ENCODE results near the gene ARHGEF7.
"Not testable (repeated sequence)": the region's sequence is repeated elsewhere in the genome, so short reads cannot be mapped to it uniquely, and the experiment has no call there.

The ARHGEF7 gene

GRCh38 chr13:111082240-111082639 is 32.9 kb upstream of the ARHGEF7 start:
- Histone ChIP-seq H3K27ac (ENCODE audit: insufficient read depth, low read depth, low read length, poor library complexity, severe bottlenecking) (no peak overlapping the region), H3K9me3 (ENCODE audit: control insufficient read depth, low read length) (no peaks in the 10 kb centered on the region), H3K4me1 (ENCODE audit: control insufficient read depth, insufficient read depth, low read length) (no peaks in the 10 kb centered on the region), H3K4me3 (ENCODE audit: insufficient read depth, low read depth, low read length) (no peak overlapping the region), H3K36me3 (ENCODE audit: control insufficient read depth, insufficient read depth, low read length) (no peaks in the 10 kb centered on the region), H3K27me3 (ENCODE audit: control insufficient read depth, insufficient read depth, low read length, poor library complexity, severe bottlenecking) (no peaks in the 10 kb centered on the region)
- 76 to 82% methylated on average over 4 of the region's 4 CpGs for WGBS, 2 experiments

GRCh38 chr13:111082769-111083168 is 32.3 kb upstream of the ARHGEF7 start:
- not testable (repeated sequence) for H3K27ac ChIP-seq (ENCODE audit: insufficient read depth, low read depth, low read length, poor library complexity, severe bottlenecking); H3K4me3 ChIP-seq (ENCODE audit: insufficient read depth, low read depth, low read length); H3K4me1 ChIP-seq (ENCODE audit: control insufficient read depth, insufficient read depth, low read length); H3K36me3 ChIP-seq (ENCODE audit: control insufficient read depth, insufficient read depth, low read length); H3K27me3 ChIP-seq (ENCODE audit: control insufficient read depth, insufficient read depth, low read length, poor library complexity, severe bottlenecking); H3K9me3 ChIP-seq (ENCODE audit: control insufficient read depth, low read length)
- WGBS, 2 experiments: 93 to 94% methylated on average over 14 of the region's 14 CpGs

GRCh38 chr13:111083693-111084092 is 31.4 kb upstream of the ARHGEF7 start:
- H3K4me1 ChIP-seq (ENCODE audit: control insufficient read depth, insufficient read depth, low read length); H3K27ac ChIP-seq (ENCODE audit: insufficient read depth, low read depth, low read length, poor library complexity, severe bottlenecking); H3K36me3 ChIP-seq (ENCODE audit: control insufficient read depth, insufficient read depth, low read length); H3K27me3 ChIP-seq (ENCODE audit: control insufficient read depth, insufficient read depth, low read length, poor library complexity, severe bottlenecking); H3K9me3 ChIP-seq (ENCODE audit: control insufficient read depth, low read length); H3K4me3 ChIP-seq (ENCODE audit: insufficient read depth, low read depth, low read length): not testable (repeated sequence)
- WGBS, 2 experiments: 95 to 96% methylated on average over 7 to 14 of the region's 25 CpGs

GRCh38 chr13:111090169-111090568 is 24.9 kb upstream of the ARHGEF7 start:
- whole genome bisulfite sequencing, 2 experiments: 93 to 94% methylated on average over 6 of the region's 7 CpGs
- no peak overlapping the region for H3K27ac ChIP-seq (ENCODE audit: insufficient read depth, low read depth, low read length, poor library complexity, severe bottlenecking)
- H3K4me1 ChIP-seq (ENCODE audit: control insufficient read depth, insufficient read depth, low read length): no peaks in the 10 kb centered on the region
- H3K9me3 ChIP-seq (ENCODE audit: control insufficient read depth, low read length): no peaks in the 10 kb centered on the region
- H3K27me3 ChIP-seq (ENCODE audit: control insufficient read depth, insufficient read depth, low read length, poor library complexity, severe bottlenecking): no peaks in the 10 kb centered on the region
- no peaks in the 10 kb centered on the region for H3K36me3 ChIP-seq (ENCODE audit: control insufficient read depth, insufficient read depth, low read length)
- H3K4me3 ChIP-seq (ENCODE audit: insufficient read depth, low read depth, low read length): no peak overlapping the region

- Histone ChIP-seq H3K27ac (ENCODE audit: insufficient read depth, low read depth, low read length, poor library complexity, severe bottlenecking) (no peak overlapping the region), H3K9me3 (ENCODE audit: control insufficient read depth, low read length) (no peaks in the 10 kb centered on the region), H3K4me1 (ENCODE audit: control insufficient read depth, insufficient read depth, low read length) (no peaks in the 10 kb centered on the region), H3K4me3 (ENCODE audit: insufficient read depth, low read depth, low read length) (no peak overlapping the region), H3K36me3 (ENCODE audit: control insufficient read depth, insufficient read depth, low read length) (no peaks in the 10 kb centered on the region), H3K27me3 (ENCODE audit: control insufficient read depth, insufficient read depth, low read length, poor library complexity, severe bottlenecking) (no peaks in the 10 kb centered on the region)
- 91 to 93% methylated on average over 6 of the region's 6 CpGs for WGBS, 2 experiments
These were observed 22.4 kb upstream of the ARHGEF7 start for GRCh38 chr13:111092685-111093084.

- Histone ChIP-seq H3K27ac (ENCODE audit: insufficient read depth, low read depth, low read length, poor library complexity, severe bottlenecking) (no peak overlapping the region), H3K4me1 (ENCODE audit: control insufficient read depth, insufficient read depth, low read length) (no peaks in the 10 kb centered on the region), H3K4me3 (ENCODE audit: insufficient read depth, low read depth, low read length) (no peak overlapping the region), H3K9me3 (ENCODE audit: control insufficient read depth, low read length) (no peaks in the 10 kb centered on the region), H3K27me3 (ENCODE audit: control insufficient read depth, insufficient read depth, low read length, poor library complexity, severe bottlenecking) (no peaks in the 10 kb centered on the region), H3K36me3 (ENCODE audit: control insufficient read depth, insufficient read depth, low read length) (no peaks in the 10 kb centered on the region)
- 87 to 90% methylated on average over 19 to 21 of the region's 21 CpGs for WGBS, 2 experiments
These were observed 22.0 kb upstream of the ARHGEF7 start for GRCh38 chr13:111093136-111093535.

GRCh38 chr13:111093634-111094033 is 21.5 kb upstream of the ARHGEF7 start:
- H3K27ac ChIP-seq (ENCODE audit: insufficient read depth, low read depth, low read length, poor library complexity, severe bottlenecking): no peak overlapping the region
- WGBS, 2 experiments: 83 to 86% methylated on average over 9 of the region's 9 CpGs
- no peaks in the 10 kb centered on the region for H3K36me3 ChIP-seq (ENCODE audit: control insufficient read depth, insufficient read depth, low read length)
- no peaks in the 10 kb centered on the region for H3K9me3 ChIP-seq (ENCODE audit: control insufficient read depth, low read length)
- H3K27me3 ChIP-seq (ENCODE audit: control insufficient read depth, insufficient read depth, low read length, poor library complexity, severe bottlenecking): no peaks in the 10 kb centered on the region
- H3K4me1 ChIP-seq (ENCODE audit: control insufficient read depth, insufficient read depth, low read length): no peaks in the 10 kb centered on the region
- no peak overlapping the region for H3K4me3 ChIP-seq (ENCODE audit: insufficient read depth, low read depth, low read length)

- Histone ChIP-seq H3K27me3 (ENCODE audit: control insufficient read depth, insufficient read depth, low read length, poor library complexity, severe bottlenecking) (no peaks in the 10 kb centered on the region), H3K4me1 (ENCODE audit: control insufficient read depth, insufficient read depth, low read length) (no peaks in the 10 kb centered on the region), H3K9me3 (ENCODE audit: control insufficient read depth, low read length) (no peaks in the 10 kb centered on the region), H3K4me3 (ENCODE audit: insufficient read depth, low read depth, low read length) (no peak overlapping the region), H3K27ac (ENCODE audit: insufficient read depth, low read depth, low read length, poor library complexity, severe bottlenecking) (no peak overlapping the region), H3K36me3 (ENCODE audit: control insufficient read depth, insufficient read depth, low read length) (no peaks in the 10 kb centered on the region)
- 90 to 92% methylated on average over 30 of the region's 30 CpGs for WGBS, 2 experiments
These were observed 19.9 kb upstream of the ARHGEF7 start for GRCh38 chr13:111095031-111095840.

- no peaks in the 10 kb centered on the region for H3K27me3 ChIP-seq (ENCODE audit: control insufficient read depth, insufficient read depth, low read length, poor library complexity, severe bottlenecking)
- 90 to 95% methylated on average over 7 to 9 of the region's 9 CpGs for WGBS, 2 experiments
- no peak overlapping the region for H3K4me3 ChIP-seq (ENCODE audit: insufficient read depth, low read depth, low read length)
- no peak overlapping the region for H3K27ac ChIP-seq (ENCODE audit: insufficient read depth, low read depth, low read length, poor library complexity, severe bottlenecking)
- no peaks in the 10 kb centered on the region for H3K9me3 ChIP-seq (ENCODE audit: control insufficient read depth, low read length)
- H3K36me3 ChIP-seq (ENCODE audit: control insufficient read depth, insufficient read depth, low read length): no peaks in the 10 kb centered on the region
- H3K4me1 ChIP-seq (ENCODE audit: control insufficient read depth, insufficient read depth, low read length): no peaks in the 10 kb centered on the region
These were observed 19.1 kb upstream of the ARHGEF7 start for GRCh38 chr13:111095911-111096501.

- 75 to 80% methylated on average over 1 of the region's 1 CpG for WGBS, 2 experiments
- Histone ChIP-seq H3K9me3 (ENCODE audit: control insufficient read depth, low read length) (no peaks in the 10 kb centered on the region), H3K27me3 (ENCODE audit: control insufficient read depth, insufficient read depth, low read length, poor library complexity, severe bottlenecking) (no peaks in the 10 kb centered on the region), H3K27ac (ENCODE audit: insufficient read depth, low read depth, low read length, poor library complexity, severe bottlenecking) (no peak overlapping the region), H3K36me3 (ENCODE audit: control insufficient read depth, insufficient read depth, low read length) (no peaks in the 10 kb centered on the region), H3K4me3 (ENCODE audit: insufficient read depth, low read depth, low read length) (no peak overlapping the region), H3K4me1 (ENCODE audit: control insufficient read depth, insufficient read depth, low read length) (no peaks in the 10 kb centered on the region)
These were observed 15.8 kb upstream of the ARHGEF7 start for GRCh38 chr13:111099290-111099689.
